Kidney epithelial cell (primary cell): ENCODE data around the gene AIFM3. TPM values are rescaled to one million over a fixed set of nuclear protein-coding genes. Genes with fewer than 3 reads are reported as not detected.
A peak's percentile ranks its signal among the peaks of the same experiment; 100 is the strongest.
"Not testable (repeated sequence)": the region's sequence is repeated elsewhere in the genome, so short reads cannot be mapped to it uniquely, and the experiment has no call there.

ENCODE experiments used
- DNase-seq: peaks from one replicate; pipeline ENCODE4 v3.0.0-alpha.2; 2010; ENCODE audit warnings: low read depth
- H3K27me3 ChIP-seq: 2 replicates; pipeline ENCODE4 v1.6.0; 2011; ENCODE audit warnings: low read length; ENCODE audit not compliant: control insufficient read depth, insufficient read depth
- H3K36me3 ChIP-seq: 2 replicates; pipeline ENCODE4 v1.5.1; 2011; ENCODE audit warnings: low read length; ENCODE audit not compliant: control insufficient read depth, insufficient read depth
- H3K4me3 ChIP-seq: 2 replicates; pipeline ENCODE4 v1.5.1; 2011; ENCODE audit warnings: low read depth, mild to moderate bottlenecking, control low read depth, low read length
- total RNA-seq: library from RNA; depleted of rRNA; stranded (reverse); fragments of >200 nt; gene quantifications from 2 replicates; pipeline ENCODE4 v1.2.3, GENCODE V29; 2015
- TF ChIP-seq, protein P1 (sequence below): IDR thresholded peaks from 2 replicates; pipeline ENCODE4 v1.5.1; 2011; ENCODE audit warnings: mild to moderate bottlenecking, moderate library complexity, low read length, control low read depth, inconsistent platforms; ENCODE audit not compliant: insufficient read depth, poor library complexity, severe bottlenecking

AIFM3 gene
- total RNA-seq, 1 donor from 2014 or later, result 1.5 TPM

DNA sequence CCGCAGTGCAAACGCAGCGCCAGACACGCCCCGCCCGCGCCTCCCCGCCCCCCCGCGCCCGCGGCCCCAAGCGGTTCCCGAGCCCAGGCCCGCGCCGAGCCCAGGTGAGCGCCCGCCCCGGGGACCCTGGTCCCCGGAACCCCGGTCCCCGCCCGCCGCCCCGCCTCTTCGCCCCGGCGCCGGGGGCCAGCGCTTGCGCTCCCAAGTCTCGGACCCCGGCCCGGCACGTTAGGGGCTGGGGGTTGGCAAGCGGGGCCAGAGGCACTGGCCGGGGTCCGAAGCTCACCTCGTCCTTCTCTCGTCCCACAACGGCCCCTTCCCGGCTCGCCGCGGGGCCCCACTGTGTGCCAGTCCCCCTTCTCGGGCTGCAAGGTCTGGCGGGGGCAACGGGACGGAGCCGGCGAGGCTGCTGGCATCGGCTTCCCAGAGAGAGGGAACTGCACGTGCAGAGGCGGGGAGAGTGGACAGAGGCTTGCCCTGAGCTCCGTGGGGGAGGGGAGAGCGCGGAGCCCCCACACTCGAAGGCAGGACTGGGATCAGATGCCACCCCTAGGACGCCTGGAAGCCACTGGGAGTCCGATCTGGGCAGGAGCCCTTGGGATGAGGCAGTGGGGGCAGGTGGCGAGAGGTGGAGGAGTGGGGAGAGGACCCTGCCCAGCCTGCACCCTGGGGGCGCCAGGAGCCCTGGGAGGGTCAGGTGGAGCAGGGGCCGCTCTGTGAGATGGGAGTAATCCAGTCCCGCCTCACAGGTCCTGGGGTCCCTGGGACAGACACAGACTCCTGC, 1.8 kb upstream of the AIFM3 start:
- Histone ChIP-seq H3K4me3 (peak overlapping the region; percentile 14), H3K27me3 (peaks cover 18% of the 10 kb centered on the region), H3K36me3 (no peaks in the 10 kb centered on the region)
- no peak for DNase-seq
- TF ChIP-seq, protein P1, sequence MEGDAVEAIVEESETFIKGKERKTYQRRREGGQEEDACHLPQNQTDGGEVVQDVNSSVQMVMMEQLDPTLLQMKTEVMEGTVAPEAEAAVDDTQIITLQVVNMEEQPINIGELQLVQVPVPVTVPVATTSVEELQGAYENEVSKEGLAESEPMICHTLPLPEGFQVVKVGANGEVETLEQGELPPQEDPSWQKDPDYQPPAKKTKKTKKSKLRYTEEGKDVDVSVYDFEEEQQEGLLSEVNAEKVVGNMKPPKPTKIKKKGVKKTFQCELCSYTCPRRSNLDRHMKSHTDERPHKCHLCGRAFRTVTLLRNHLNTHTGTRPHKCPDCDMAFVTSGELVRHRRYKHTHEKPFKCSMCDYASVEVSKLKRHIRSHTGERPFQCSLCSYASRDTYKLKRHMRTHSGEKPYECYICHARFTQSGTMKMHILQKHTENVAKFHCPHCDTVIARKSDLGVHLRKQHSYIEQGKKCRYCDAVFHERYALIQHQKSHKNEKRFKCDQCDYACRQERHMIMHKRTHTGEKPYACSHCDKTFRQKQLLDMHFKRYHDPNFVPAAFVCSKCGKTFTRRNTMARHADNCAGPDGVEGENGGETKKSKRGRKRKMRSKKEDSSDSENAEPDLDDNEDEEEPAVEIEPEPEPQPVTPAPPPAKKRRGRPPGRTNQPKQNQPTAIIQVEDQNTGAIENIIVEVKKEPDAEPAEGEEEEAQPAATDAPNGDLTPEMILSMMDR, result no peak

DNA sequence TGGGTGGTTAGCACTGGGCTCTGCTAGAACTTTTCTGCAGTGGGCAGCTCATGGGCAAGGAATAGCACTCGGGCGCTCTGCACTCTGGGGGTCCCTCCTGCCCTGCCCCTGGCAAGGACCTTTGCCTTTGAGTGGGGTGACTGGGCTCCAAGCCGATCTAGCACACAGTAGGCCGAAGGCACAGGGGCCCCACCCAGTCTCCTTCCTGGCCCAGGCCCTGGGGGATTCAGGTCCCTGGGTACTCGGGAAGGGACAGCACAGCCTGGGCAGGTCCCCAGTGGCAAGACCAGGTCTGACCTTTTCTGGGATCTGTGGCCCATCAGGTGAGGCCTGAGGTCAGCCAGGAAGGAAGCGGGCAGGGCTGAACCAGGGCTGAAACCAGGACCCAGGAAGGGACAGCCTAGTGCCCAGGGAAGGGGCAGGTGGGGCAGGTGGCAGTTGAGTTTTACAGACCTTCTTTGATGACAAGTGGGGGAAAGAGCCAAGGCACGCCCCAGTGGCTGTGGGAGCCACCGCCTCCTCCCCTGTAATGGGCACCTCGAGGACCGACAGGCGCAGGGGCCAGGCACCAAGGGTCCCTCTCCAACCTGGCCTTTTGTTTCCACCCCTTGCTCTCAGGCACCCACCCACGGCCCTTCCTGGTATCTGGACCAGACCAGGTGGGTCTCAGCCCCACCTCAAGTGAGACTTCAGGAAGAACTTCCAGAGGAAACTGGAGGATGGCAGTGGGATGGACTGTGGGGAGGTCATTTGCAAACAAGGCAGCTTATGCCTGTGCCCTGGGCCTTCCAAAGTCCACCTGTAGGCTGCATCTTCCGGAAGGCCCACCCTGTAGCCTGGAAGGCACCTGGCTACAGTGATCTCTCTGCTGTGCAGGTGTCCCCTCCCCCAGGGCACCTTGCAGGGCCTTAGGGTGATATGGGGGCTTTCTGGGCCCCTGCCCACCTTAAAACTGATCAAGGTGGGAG, 883 bp upstream of the AIFM3 start:
- peaks cover 18% of the 10 kb centered on the region for H3K27me3 ChIP-seq
- TF ChIP-seq, protein P1, result no peak
- no peaks in the 10 kb centered on the region for H3K36me3 ChIP-seq
- H3K4me3 ChIP-seq, result no peak overlapping the region
- no peak for DNase-seq

DNA sequence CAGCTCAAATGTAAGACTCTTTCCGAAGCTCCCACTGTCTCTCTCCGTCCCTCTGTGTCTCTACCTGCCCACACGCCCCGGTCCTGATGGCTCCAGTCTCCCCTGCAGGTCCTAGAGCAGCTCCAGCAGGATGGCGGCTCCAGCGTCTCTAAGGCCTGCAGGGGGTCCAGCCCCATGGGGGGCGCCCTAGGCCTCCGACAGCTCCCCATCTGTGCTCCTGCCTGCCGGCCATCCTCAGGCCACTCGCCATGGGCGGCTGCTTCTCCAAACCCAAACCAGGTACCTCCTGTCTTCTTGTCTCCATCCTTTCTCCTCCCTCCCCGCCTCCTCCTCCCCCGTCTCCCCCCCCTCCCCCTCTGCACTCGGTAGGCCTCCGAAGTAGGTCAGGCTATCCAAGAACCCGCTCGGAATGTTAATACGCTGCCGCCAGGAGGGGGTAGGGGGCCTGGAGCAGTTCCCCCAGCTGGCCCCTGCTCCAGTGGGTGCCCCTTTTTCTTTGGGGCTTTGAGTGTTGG, 699 bp downstream of the AIFM3 start:
- TF ChIP-seq, protein P1, result no peak
- DNase-seq, result no peak
- Histone ChIP-seq H3K36me3 (no peaks in the 10 kb centered on the region), H3K27me3 (peaks cover 18% of the 10 kb centered on the region), H3K4me3 (no peak overlapping the region)

DNA sequence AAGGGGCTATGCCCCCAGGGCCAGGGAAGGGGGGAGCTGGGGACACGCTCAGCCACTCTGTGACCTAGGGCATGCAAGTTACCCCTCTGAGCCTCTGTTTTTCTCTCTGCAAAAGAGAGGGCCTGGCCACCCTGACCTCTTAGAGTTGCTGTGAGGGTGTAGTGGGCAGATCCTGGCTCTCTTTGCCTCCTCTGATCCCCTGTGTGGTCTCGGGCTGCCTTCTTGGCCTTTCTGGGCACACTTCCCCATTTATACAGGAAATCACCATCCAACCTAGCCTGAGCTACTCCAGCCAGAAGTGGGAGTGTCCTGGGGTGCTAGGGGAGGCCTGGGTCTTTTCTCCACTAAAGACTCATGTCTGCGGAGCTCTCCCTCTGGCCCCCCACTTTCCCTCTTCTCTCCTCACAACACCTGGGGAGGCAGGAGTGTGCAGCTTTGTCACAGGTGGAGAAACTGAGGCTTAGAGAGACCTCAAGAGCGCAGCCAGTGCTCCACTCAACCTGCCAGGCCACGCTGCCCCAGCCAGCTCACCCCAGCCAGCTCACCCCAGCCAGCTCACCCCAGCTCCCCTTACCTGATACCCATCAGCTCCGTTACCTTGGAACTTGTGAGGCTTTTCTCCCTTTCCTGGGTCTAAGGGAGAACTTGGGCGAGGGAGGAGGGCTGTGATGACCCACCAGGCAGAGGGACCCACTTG, 1.4 kb downstream of the AIFM3 start:
- Histone ChIP-seq H3K4me3 (no peak overlapping the region), H3K36me3 (no peaks in the 10 kb centered on the region), H3K27me3 (peaks cover 18% of the 10 kb centered on the region)
- TF ChIP-seq, protein P1, result no peak
- no peak for DNase-seq

DNA sequence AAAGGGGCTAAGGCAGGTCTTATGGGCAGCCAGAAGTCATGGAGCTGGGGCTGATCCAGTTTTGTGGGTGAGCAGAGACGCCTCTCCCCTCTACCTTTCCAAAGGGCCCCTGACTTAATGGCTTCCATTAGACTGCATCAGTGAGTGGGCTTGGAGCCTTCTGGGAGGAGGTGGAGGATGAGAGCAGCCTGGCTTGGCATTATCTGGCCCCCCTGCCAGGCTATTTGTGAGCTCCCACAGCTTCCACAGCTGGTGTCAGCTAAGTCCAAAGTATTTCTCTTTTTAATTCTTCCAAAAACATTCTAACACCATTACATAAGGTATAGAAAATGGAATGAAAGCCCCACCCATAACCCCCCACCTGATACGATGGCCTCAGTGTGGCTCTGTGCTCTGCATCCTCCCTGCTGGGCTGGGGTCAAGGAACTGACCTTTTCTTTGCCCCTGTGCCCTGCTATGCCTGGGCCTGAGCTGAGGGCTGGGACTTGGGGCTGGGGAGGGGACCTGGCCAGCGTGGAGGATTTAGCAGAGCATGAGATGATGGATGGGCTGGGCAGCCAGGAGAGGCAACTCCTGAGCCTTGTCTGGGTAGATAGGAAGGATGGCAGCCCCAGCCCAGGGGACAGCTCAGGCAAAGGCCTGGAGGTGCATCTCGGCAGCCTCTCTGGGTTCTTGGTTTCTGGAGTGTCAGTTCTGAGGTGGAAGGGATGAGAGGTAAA, 4.0 kb downstream of the AIFM3 start:
- Histone ChIP-seq H3K4me3 (no peak overlapping the region), H3K27me3 (peaks cover 7% of the 10 kb centered on the region), H3K36me3 (no peaks in the 10 kb centered on the region)
- DNase-seq, result no peak
- TF ChIP-seq, protein P1, result no peak

DNA sequence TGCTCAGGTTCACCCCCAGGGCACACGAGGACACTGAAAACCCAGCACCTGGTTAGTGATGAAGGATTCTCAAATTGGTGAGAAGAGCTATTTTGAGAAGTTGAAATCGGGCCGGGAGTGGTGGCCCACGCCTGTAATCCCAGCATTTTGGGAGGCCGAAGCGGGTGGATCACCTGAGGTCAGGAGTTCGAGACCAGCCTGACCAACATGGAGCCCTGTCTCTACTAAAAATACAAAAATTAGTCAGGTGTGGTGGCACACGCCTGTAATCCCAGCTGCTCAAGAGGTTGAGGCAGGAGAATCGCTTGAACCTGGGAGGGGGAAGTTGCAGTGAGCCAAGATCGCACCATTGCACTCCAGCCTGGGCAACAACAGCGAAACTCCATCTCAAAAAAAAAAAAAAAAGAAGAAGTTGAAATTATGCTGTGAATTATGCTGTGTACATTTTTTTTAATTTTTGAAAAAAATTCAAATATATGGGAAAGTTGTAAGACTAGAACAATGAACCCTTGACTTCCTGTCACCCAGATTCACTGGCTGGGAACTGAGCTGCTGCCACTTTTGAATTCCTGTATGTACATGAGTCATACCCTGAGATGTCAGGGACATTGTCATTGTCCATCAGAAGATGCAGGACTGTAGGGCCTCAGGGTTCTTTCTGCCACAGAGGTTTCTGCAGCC, 5.1 kb downstream of the AIFM3 start:
- H3K4me3 ChIP-seq, DNase-seq, H3K36me3 ChIP-seq, H3K27me3 ChIP-seq: not testable (repeated sequence)
